ENCODE data around the gene AP3S1.
A peak's percentile ranks its signal among the peaks of the same experiment; 100 is the strongest.

DNA sequence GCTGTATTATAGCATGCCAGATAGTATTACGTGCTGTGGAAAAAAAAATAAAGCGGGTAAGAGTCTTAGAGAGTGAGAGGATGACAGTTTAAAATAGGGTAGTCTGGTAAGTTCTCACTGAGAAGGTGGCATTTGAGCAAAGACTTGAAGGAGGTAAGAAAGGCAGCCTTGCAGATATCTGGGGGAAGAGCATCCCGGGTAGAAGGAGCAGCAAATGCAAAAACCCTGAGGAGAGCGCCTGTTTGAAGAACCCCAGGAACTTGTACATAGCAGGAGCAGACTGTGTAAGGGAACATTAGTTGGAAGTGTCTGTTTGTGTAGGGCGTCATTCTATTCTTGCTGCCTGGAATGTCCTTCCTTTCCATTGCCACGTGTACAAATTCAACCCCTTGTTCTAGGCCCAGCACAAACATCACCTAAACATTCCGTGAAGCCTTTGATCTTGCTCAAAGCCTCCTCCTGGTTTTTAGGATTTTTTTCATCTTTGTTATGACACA lies 2.6 kb downstream of the AP3S1 start:
- TF ChIP-seq, protein P1, sequence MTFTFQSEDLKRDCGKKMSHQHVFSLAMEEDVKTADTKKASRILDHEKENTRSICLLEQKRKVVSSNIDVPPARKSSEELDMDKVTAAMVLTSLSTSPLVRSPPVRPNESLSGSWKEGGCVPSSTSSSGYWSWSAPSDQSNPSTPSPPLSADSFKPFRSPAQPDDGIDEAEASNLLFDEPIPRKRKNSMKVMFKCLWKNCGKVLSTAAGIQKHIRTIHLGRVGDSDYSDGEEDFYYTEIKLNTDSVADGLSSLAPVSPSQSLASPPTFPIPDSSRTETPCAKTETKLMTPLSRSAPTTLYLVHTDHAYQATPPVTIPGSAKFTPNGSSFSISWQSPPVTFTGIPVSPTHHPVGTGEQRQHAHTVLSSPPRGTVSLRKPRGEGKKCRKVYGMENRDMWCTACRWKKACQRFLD (tag by site-specific recombination; IDR thresholded peaks at IDR 0.05) = no peak
- TF ChIP-seq ZEB2 (tag by site-specific recombination; IDR thresholded peaks at IDR 0.05) = no peak
- TF ChIP-seq, protein P2, sequence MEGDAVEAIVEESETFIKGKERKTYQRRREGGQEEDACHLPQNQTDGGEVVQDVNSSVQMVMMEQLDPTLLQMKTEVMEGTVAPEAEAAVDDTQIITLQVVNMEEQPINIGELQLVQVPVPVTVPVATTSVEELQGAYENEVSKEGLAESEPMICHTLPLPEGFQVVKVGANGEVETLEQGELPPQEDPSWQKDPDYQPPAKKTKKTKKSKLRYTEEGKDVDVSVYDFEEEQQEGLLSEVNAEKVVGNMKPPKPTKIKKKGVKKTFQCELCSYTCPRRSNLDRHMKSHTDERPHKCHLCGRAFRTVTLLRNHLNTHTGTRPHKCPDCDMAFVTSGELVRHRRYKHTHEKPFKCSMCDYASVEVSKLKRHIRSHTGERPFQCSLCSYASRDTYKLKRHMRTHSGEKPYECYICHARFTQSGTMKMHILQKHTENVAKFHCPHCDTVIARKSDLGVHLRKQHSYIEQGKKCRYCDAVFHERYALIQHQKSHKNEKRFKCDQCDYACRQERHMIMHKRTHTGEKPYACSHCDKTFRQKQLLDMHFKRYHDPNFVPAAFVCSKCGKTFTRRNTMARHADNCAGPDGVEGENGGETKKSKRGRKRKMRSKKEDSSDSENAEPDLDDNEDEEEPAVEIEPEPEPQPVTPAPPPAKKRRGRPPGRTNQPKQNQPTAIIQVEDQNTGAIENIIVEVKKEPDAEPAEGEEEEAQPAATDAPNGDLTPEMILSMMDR (tag by site-specific recombination; IDR thresholded peaks at IDR 0.05) = no peak
- TF ChIP-seq, protein P3, sequence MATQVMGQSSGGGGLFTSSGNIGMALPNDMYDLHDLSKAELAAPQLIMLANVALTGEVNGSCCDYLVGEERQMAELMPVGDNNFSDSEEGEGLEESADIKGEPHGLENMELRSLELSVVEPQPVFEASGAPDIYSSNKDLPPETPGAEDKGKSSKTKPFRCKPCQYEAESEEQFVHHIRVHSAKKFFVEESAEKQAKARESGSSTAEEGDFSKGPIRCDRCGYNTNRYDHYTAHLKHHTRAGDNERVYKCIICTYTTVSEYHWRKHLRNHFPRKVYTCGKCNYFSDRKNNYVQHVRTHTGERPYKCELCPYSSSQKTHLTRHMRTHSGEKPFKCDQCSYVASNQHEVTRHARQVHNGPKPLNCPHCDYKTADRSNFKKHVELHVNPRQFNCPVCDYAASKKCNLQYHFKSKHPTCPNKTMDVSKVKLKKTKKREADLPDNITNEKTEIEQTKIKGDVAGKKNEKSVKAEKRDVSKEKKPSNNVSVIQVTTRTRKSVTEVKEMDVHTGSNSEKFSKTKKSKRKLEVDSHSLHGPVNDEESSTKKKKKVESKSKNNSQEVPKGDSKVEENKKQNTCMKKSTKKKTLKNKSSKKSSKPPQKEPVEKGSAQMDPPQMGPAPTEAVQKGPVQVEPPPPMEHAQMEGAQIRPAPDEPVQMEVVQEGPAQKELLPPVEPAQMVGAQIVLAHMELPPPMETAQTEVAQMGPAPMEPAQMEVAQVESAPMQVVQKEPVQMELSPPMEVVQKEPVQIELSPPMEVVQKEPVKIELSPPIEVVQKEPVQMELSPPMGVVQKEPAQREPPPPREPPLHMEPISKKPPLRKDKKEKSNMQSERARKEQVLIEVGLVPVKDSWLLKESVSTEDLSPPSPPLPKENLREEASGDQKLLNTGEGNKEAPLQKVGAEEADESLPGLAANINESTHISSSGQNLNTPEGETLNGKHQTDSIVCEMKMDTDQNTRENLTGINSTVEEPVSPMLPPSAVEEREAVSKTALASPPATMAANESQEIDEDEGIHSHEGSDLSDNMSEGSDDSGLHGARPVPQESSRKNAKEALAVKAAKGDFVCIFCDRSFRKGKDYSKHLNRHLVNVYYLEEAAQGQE (tag by site-specific recombination; IDR thresholded peaks at IDR 0.05) = no peak
- no peak; the same call in 1 of the 2 replicates for TF ChIP-seq BCL11A (tag by site-specific recombination; IDR thresholded peaks at IDR 0.05; ENCODE audit: low read depth)
- no peak for TF ChIP-seq ZBTB1 (tag by site-specific recombination; IDR thresholded peaks at IDR 0.05)
- TF ChIP-seq ZNF501 (tag by site-specific recombination; IDR thresholded peaks at IDR 0.05) = no peak
- TF ChIP-seq ZNF19 (tag by site-specific recombination; IDR thresholded peaks at IDR 0.05; ENCODE audit: low read depth) = no peak
- TF ChIP-seq TCF7L2 (IDR thresholded peaks at IDR 0.05; ENCODE audit: borderline replicate concordance, low read depth, low read length) = peak; percentile 54; the same call in 1 of the 2 replicates
- no peak for TF ChIP-seq ZNF785 (tag by site-specific recombination; IDR thresholded peaks at IDR 0.05)
- TF ChIP-seq, protein P4, sequence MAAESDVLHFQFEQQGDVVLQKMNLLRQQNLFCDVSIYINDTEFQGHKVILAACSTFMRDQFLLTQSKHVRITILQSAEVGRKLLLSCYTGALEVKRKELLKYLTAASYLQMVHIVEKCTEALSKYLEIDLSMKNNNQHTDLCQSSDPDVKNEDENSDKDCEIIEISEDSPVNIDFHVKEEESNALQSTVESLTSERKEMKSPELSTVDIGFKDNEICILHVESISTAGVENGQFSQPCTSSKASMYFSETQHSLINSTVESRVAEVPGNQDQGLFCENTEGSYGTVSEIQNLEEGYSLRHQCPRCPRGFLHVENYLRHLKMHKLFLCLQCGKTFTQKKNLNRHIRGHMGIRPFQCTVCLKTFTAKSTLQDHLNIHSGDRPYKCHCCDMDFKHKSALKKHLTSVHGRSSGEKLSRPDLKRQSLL (tag by site-specific recombination; IDR thresholded peaks at IDR 0.05) = no peak
- TF ChIP-seq REPIN1 (tag by site-specific recombination; IDR thresholded peaks at IDR 0.05; ENCODE audit: low read depth) = no peak

All from HEK293 (cell line).